Uterus (tissue), 4 donors: ENCODE measurements around the gene SCGB2A2. TPM values are rescaled to one million over a fixed set of nuclear protein-coding genes. Genes with fewer than 3 reads are reported as not detected.

Source experiments
- DNase-seq, 2 donors: peaks; one replicate each; pipeline ENCODE4 v3.0.0-alpha.2; 2019 to 2020
- H3K27ac ChIP-seq, 2 donors: fragments of 200-600 bp; sonication (generic); 1 replicate in 1 of 2; 2 replicates in 1 of 2; pipeline ENCODE4 v1.5.1; 2016 to 2018
- H3K27me3 ChIP-seq, 2 donors: fragments of 200-600 bp; sonication (generic); one replicate each; pipeline ENCODE4 v1.5.1; 2018 to 2019; ENCODE audit warnings: control low read depth in 1 of 2
- H3K36me3 ChIP-seq, 2 donors: fragments of 200-600 bp; sonication (generic); one replicate each; pipeline ENCODE4 v1.5.1; 2019; ENCODE audit warnings: control low read depth in 1 of 2
- H3K4me1 ChIP-seq, 2 donors: fragments of 200-600 bp; sonication (generic); one replicate each; pipeline ENCODE4 v1.5.1; 2018 to 2019; ENCODE audit warnings: control low read depth in 1 of 2
- H3K4me3 ChIP-seq, 2 donors: fragments of 200-600 bp; sonication (generic); 1 replicate in 1 of 2; 2 replicates in 1 of 2; pipeline ENCODE4 v1.5.1; 2018 to 2019; ENCODE audit warnings: mild to moderate bottlenecking in 1 of 2
- H3K9me3 ChIP-seq, 2 donors: fragments of 200-600 bp; sonication (generic); one replicate each; pipeline ENCODE4 v1.5.1; 2019; ENCODE audit warnings: control low read depth in 1 of 2
- CTCF ChIP-seq, 4 experiments: fragments of 200-600 bp in 2 of 4; fragments of 450-650 bp in 2 of 4; sonication (generic) in 2 of 4; IDR thresholded peaks; one replicate each; pipeline ENCODE4 v1.5.1; 2016 to 2019; ENCODE audit warnings: antibody characterized with exemption in 4 of 4, mild to moderate bottlenecking in 2 of 4, moderate library complexity in 1 of 4
- POLR2A ChIP-seq, 2 donors: fragments of 450-650 bp; IDR thresholded peaks; one replicate each; pipeline ENCODE4 v1.6.1; 2016; ENCODE audit warnings: antibody characterized with exemption in 2 of 2, mild to moderate bottlenecking in 1 of 2, moderate library complexity in 1 of 2
- intact Hi-C: fragments of 100-400 bp; cut with DNase I; formaldehyde crosslinking; loops from one replicate; pipeline ENCODE4 v1.15.1; 2023; ENCODE audit warnings: low total_unique reads
- total RNA-seq, 4 donors: library from RNA; depleted of rRNA in 3 of 4; stranded (reverse); fragments of >200 nt in 3 of 4; gene quantifications; one replicate each; pipeline versions ENCODE4 v1.1.0 to v1.2.4, GENCODE V29; 2014 to 2023
- donor health status: DM: yes; HTN: yes; CAD: no.

SCGB2A2 gene
- total RNA-seq, 4 donors from 2014 or later = not detected

- H3K4me1 ChIP-seq = no peaks in the 10 kb centered on the region
- TF ChIP-seq CTCF (IDR thresholded peaks at IDR 0.05) (no peak), POLR2A (IDR thresholded peaks at IDR 0.05) (no peak)
- DNase-seq = no peak
- no peaks in the 10 kb centered on the region for H3K36me3 ChIP-seq
- no peaks in the 10 kb centered on the region for H3K27me3 ChIP-seq
- no peak overlapping the region for H3K4me3 ChIP-seq
- intact Hi-C loops = no loop called here
- no peaks in the 10 kb centered on the region for H3K9me3 ChIP-seq
- H3K27ac ChIP-seq = no peak overlapping the region
Observed at GRCh38 chr11:62309991-62310390, 40.0 kb downstream of the SCGB2A2 start.

- no peak for DNase-seq
- no peaks in the 10 kb centered on the region for H3K9me3 ChIP-seq
- no peak for TF ChIP-seq POLR2A (IDR thresholded peaks at IDR 0.05)
- no peak for TF ChIP-seq CTCF (IDR thresholded peaks at IDR 0.05)
- no peaks in the 10 kb centered on the region for H3K27me3 ChIP-seq
- intact Hi-C loops = no loop called here
- no peaks in the 10 kb centered on the region for H3K4me1 ChIP-seq
- no peak overlapping the region for H3K4me3 ChIP-seq
- H3K27ac ChIP-seq = no peak overlapping the region
- H3K36me3 ChIP-seq = no peaks in the 10 kb centered on the region
Observed at GRCh38 chr11:62315431-62315830, 45.5 kb downstream of the SCGB2A2 start.

- DNase-seq = no peak
- H3K27me3 ChIP-seq = no peaks in the 10 kb centered on the region
- intact Hi-C loops = no loop called here
- H3K36me3 ChIP-seq = no peaks in the 10 kb centered on the region
- no peaks in the 10 kb centered on the region for H3K4me1 ChIP-seq
- no peaks in the 10 kb centered on the region for H3K9me3 ChIP-seq
- TF ChIP-seq CTCF (IDR thresholded peaks at IDR 0.05) (no peak), POLR2A (IDR thresholded peaks at IDR 0.05) (no peak)
- H3K27ac ChIP-seq = no peak overlapping the region
- H3K4me3 ChIP-seq = no peak overlapping the region
Observed at GRCh38 chr11:62322524-62322923, 52.6 kb downstream of the SCGB2A2 start.

Other genes starting within 250 kb of the SCGB2A2 start
- 10 to 100 TPM in 2 of 4 donors, 1 to 10 TPM in 2; 7.4 to 27.1 (median 16.5) TPM for gene INCENP, start 146.1 kb upstream of the SCGB2A2 start, total RNA-seq
- not detected for gene SCGB1D1, start 79.9 kb upstream of the SCGB2A2 start, total RNA-seq
- gene SCGB2A1, start 61.5 kb upstream of the SCGB2A2 start, total RNA-seq = 1 to 10 TPM in 1 of 4 donors, not detected in 3; 8.8 TPM
- 1 to 10 TPM in 1 of 4 donors, not detected in 3; 1.9 TPM for gene SCGB1D2, start 27.9 kb upstream of the SCGB2A2 start, total RNA-seq
- 10 to 100 TPM in 1 of 4 donors, 1 to 10 TPM in 1, not detected in 2; 2.0 to 10.6 TPM for gene SCGB1D4, start 28.9 kb downstream of the SCGB2A2 start, total RNA-seq
- gene ASRGL1, start 67.3 kb downstream of the SCGB2A2 start, total RNA-seq = 100 to 1,000 TPM in 1 of 4 donors, 10 to 100 TPM in 3; 10.9 to 133 (median 30.0) TPM
- gene SCGB1A1, start 148.9 kb downstream of the SCGB2A2 start, total RNA-seq = not detected